B cell (primary cell): ENCODE results near the gene CDK10. TPM values are rescaled to one million over a fixed set of nuclear protein-coding genes. Genes with fewer than 3 reads are reported as not detected.

ENCODE experiments used
- ATAC-seq: fragments of 200-7000 bp; cut with Tn5 transposase; one replicate; pipeline ENCODE4 v1.10.0; 2021; ENCODE audit warnings: low read depth, mild to moderate bottlenecking, moderate number of reproducible peaks, moderate library complexity
- CTCF ChIA-PET: fragments of 350-600 bp; sonication (Branson Sonifier 250); formaldehyde crosslinking; loops from one replicate; lab custom pipeline; 2021; ENCODE audit warnings: antibody characterized with exemption, inconsistent platforms; lab: Charles Lee
- POLR2A ChIA-PET: fragments of 350-600 bp; sonication (Branson Sonifier 250); formaldehyde crosslinking; loops from one replicate; lab custom pipeline; 2021; ENCODE audit warnings: antibody characterized with exemption; lab: Charles Lee
- DNase-seq: peaks from one replicate; pipeline ENCODE4 v3.0.0; 2013
- H2AFZ ChIP-seq: 2 replicates; pipeline ENCODE4 v1.6.1; 2012; ENCODE audit warnings: mild to moderate bottlenecking, low read depth, low read length; ENCODE audit not compliant: insufficient read depth, poor library complexity, severe bottlenecking
- H3K27ac ChIP-seq, 2 donors: 1 replicate in 1 of 2; 2 replicates in 1 of 2; pipeline ENCODE4 v1.5.1; 2012 to 2013; ENCODE audit warnings: low read length in 2 of 2, mild to moderate bottlenecking in 2 of 2, moderate library complexity in 1 of 2
- H3K27me3 ChIP-seq, 4 experiments: fragments of 200-600 bp in 1 of 4; sonication (generic) in 1 of 4; replicated peaks in 1 of 4; 1 replicate in 2 of 4; 2 replicates in 2 of 4; pipeline versions ENCODE4 v1.6.1 to v1.7.0; 2013 to 2016; ENCODE audit warnings: low read length in 3 of 4, mild to moderate bottlenecking in 2 of 4, mixed read lengths in 1 of 4, moderate library complexity in 1 of 4; ENCODE audit not compliant: insufficient read depth in 4 of 4, control insufficient read depth in 3 of 4; ENCODE audit errors: control extremely low read depth in 1 of 4
- H3K36me3 ChIP-seq, 2 experiments: replicated peaks in 1 of 2; 1 replicate in 1 of 2; 2 replicates in 1 of 2; pipeline versions ENCODE4 v1.6.1 to v1.7.1; 2013; ENCODE audit warnings: low read length in 1 of 2; ENCODE audit not compliant: insufficient read depth in 2 of 2, control insufficient read depth in 1 of 2; ENCODE audit errors: control extremely low read depth in 1 of 2, extremely low read depth in 1 of 2
- H3K4me1 ChIP-seq, 2 donors: fragments of 200-600 bp in 1 of 2; sonication (generic) in 1 of 2; 1 replicate in 1 of 2; 2 replicates in 1 of 2; pipeline versions ENCODE4 v1.5.1 to v1.6.1; 2013 to 2017; ENCODE audit warnings: low read length in 2 of 2; ENCODE audit not compliant: control insufficient read depth in 2 of 2, insufficient read depth in 2 of 2
- H3K4me2 ChIP-seq: replicated peaks from 2 replicates; pipeline ENCODE3; 2012; ENCODE audit warnings: mild to moderate bottlenecking, low read depth, low read length; ENCODE audit not compliant: poor library complexity, severe bottlenecking
- H3K4me3 ChIP-seq, 5 experiments: fragments of 200-600 bp in 1 of 5; sonication (generic) in 1 of 5; 1 replicate in 3 of 5; 2 replicates in 2 of 5; pipeline versions ENCODE4 v1.5.1 to v1.7.0; 2011 to 2016; ENCODE audit warnings: low read length in 4 of 5, mild to moderate bottlenecking in 4 of 5, low read depth in 2 of 5, control low read depth in 1 of 5, moderate library complexity in 1 of 5; ENCODE audit not compliant: insufficient read depth in 1 of 5; ENCODE audit errors: control extremely low read depth in 1 of 5, extremely low read depth in 1 of 5
- H3K79me2 ChIP-seq: fragments of 200-600 bp; sonication (generic); one replicate; pipeline ENCODE4 v1.6.0; 2016; ENCODE audit warnings: low read length; ENCODE audit not compliant: control insufficient read depth, insufficient read depth
- H3K9ac ChIP-seq: fragments of 200-600 bp; sonication (generic); 2 replicates; pipeline ENCODE4 v1.6.1; 2017; ENCODE audit warnings: mild to moderate bottlenecking, low read length, moderate library complexity
- H3K9me3 ChIP-seq, 3 donors: one replicate each; pipeline versions ENCODE4 v1.6.1 to v1.7.1; 2013; ENCODE audit warnings: low read length in 2 of 3; ENCODE audit not compliant: control insufficient read depth in 2 of 3, insufficient read depth in 1 of 3; ENCODE audit errors: control extremely low read depth in 1 of 3
- H4K20me1 ChIP-seq: 2 replicates; pipeline ENCODE4 v1.6.0; 2012; ENCODE audit warnings: mild to moderate bottlenecking, low read length; ENCODE audit not compliant: insufficient read depth, control insufficient read depth, poor library complexity, severe bottlenecking
- H3K27ac Mint-ChIP-seq: one replicate; pipeline ENCODE4 v1.8.0; 2021; ENCODE audit warnings: mixed read lengths
- H3K27me3 Mint-ChIP-seq: one replicate; pipeline ENCODE4 v1.8.0; 2021; ENCODE audit warnings: mixed read lengths
- H3K4me1 Mint-ChIP-seq: one replicate; pipeline ENCODE4 v1.8.0; 2021; ENCODE audit warnings: mixed read lengths
- H3K4me3 Mint-ChIP-seq: one replicate; pipeline ENCODE4 v1.8.0; 2021; ENCODE audit warnings: mixed read lengths
- H3K9me3 Mint-ChIP-seq: one replicate; pipeline ENCODE4 v1.8.0; 2022; ENCODE audit warnings: mixed read lengths; ENCODE audit not compliant: insufficient read depth
- CTCF ChIP-seq: fragments of 200-600 bp; IDR thresholded peaks from one replicate; pipeline ENCODE4 v1.8.0; 2022; ENCODE audit warnings: antibody characterized with exemption, mild to moderate bottlenecking
- EZH2 ChIP-seq: IDR thresholded peaks from 2 replicates; pipeline ENCODE4 v1.6.1; 2012; ENCODE audit warnings: borderline replicate concordance, low read depth, mild to moderate bottlenecking, moderate library complexity, low read length; ENCODE audit not compliant: insufficient read depth, poor library complexity, severe bottlenecking
- WGBS: methylation state at CpG from one replicate; pipeline ENCODE4 v1.1.5; 2013; ENCODE audit warnings: missing lambda C conversion rate; ENCODE audit not compliant: insufficient coverage; 5-methylcytosine and 5-hydroxymethylcytosine counted together
- intact Hi-C: fragments of 100-400 bp; cut with micrococcal nuclease; formaldehyde crosslinking; loops from one replicate; pipeline ENCODE4 v1.10.0; 2022
- polyA plus RNA-seq: library from polyadenylated mRNA; depleted of rRNA; stranded (reverse); fragments of >200 nt; gene quantifications from 2 replicates; pipeline ENCODE4 v1.2.3, GENCODE V29; 2012
- total RNA-seq, 2 donors: library from RNA; stranded (reverse); fragments of 120-200 nt in 1 of 2; gene quantifications; 1 replicate in 1 of 2; 2 replicates in 1 of 2; pipeline versions ENCODE4 v1.2.3 to v1.2.4, GENCODE V29; 2013 to 2022

Gene CDK10
- total and polyA plus RNA-seq, 2 donors (not counting 1 experiment from before 2014, with no cell fraction given) = 114 to 145 TPM

DNA sequence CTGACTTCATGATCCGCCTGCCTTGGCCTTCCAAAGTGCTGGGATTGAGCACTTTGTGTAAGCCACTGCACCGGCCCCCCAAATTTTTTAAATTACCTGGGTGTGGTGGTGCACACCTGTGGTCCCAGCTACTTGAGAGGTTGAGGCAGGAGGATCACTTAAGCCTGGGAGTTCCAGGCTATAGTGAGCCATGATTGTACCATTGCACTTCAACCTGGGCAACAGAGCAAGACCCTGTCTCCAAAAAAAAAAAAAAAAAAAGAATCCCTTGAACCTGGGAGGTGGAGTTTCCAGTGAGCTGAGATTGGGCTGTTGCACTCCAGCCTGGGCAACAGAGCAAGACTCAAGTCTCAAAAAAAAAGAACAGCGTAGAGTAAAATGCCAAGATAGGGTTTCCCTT, 50.1 kb downstream of the CDK10 start:
- Histone ChIP-seq H3K27me3 (no peaks in the 10 kb centered on the region), H3K4me2 (no peak overlapping the region), H3K4me1 (peaks cover 0 to 10% of the 10 kb centered on the region in 2 donors), H2AFZ (no peak overlapping the region), H3K9ac (no peak overlapping the region), H3K79me2 (peaks cover 29% of the 10 kb centered on the region), H3K9me3 (no peaks in the 10 kb centered on the region), H3K27ac (no peak overlapping the region), H3K4me3 (no peak overlapping the region), H4K20me1 (peaks cover 71% of the 10 kb centered on the region), H3K36me3 (peaks cover 0 to 89% of the 10 kb centered on the region in 2 experiments)
- ATAC-seq (no peak), DNase-seq (no peak)
- ChIA-PET CTCF (interaction anchor here (0.7 kb wide), 1 partner anchor 141 kb away, joined by 3 read pairs; no protein-coding TSS in a partner anchor), POLR2A (interaction anchor here (0.6 kb wide), 1 partner anchor 172 kb away, joined by 10 read pairs; no protein-coding TSS in a partner anchor)
- TF ChIP-seq CTCF = no peak
- no peak for TF ChIP-seq EZH2
- Mint-ChIP-seq H3K4me3 (no peak overlapping the region), H3K27me3 (no peaks in the 10 kb centered on the region), H3K4me1 (peaks cover 10% of the 10 kb centered on the region), H3K9me3 (no peaks in the 10 kb centered on the region), H3K27ac (no peak overlapping the region)
- WGBS = 100% methylated on average over 2 of the region's 3 CpGs
- intact Hi-C loops = no loop called here

GRCh38 chr16:89737341-89738071, 51.0 kb downstream of the CDK10 start:
- no peaks in the 10 kb centered on the region for H3K9me3 ChIP-seq
- Mint-ChIP-seq H3K4me1 (peaks cover 7% of the 10 kb centered on the region), H3K4me3 (no peak overlapping the region), H3K9me3 (no peaks in the 10 kb centered on the region), H3K27me3 (no peaks in the 10 kb centered on the region), H3K27ac (peak overlapping the region; percentile 32)
- H3K27ac ChIP-seq = no peak overlapping the region
- H3K36me3 ChIP-seq = peaks cover 0 to 80% of the 10 kb centered on the region in 2 experiments
- intact Hi-C loops = no loop called here
- no peak for TF ChIP-seq EZH2
- no peak for TF ChIP-seq CTCF
- peaks cover 19% of the 10 kb centered on the region for H3K79me2 ChIP-seq
- no peak overlapping the region for H3K4me2 ChIP-seq
- no peak overlapping the region for H2AFZ ChIP-seq
- H4K20me1 ChIP-seq = peaks cover 62% of the 10 kb centered on the region
- peaks cover 0 to 12% of the 10 kb centered on the region in 2 donors for H3K4me1 ChIP-seq
- 81% methylated on average over 17 of the region's 20 CpGs for WGBS
- ChIA-PET CTCF (interaction anchor here (1.0 to 1.6 kb wide), 2 partner anchors 24 to 54 kb away, joined by 3 to 4 read pairs; no protein-coding TSS in a partner anchor), POLR2A (interaction anchor here (0.6 kb wide), 1 partner anchor 24 kb away, joined by 3 read pairs; no protein-coding TSS in a partner anchor)
- H3K4me3 ChIP-seq = no peak overlapping the region
- no peaks in the 10 kb centered on the region for H3K27me3 ChIP-seq
- ATAC-seq (no peak), DNase-seq (no peak)
- no peak overlapping the region for H3K9ac ChIP-seq
